WTC11 (cell line): ENCODE measurements around the gene MALT1. TPM values are rescaled to one million over a fixed set of nuclear protein-coding genes. Genes with fewer than 3 reads are reported as not detected.

Source experiments
- ATAC-seq: fragments of 200-7000 bp; cut with Tn5 transposase; 2 replicates; pipeline ENCODE4 v1.10.0; 2021; ENCODE audit warnings: mild to moderate bottlenecking, moderate library complexity
- CTCF ChIA-PET: fragments of 300-600 bp; sonication (Branson Sonifier 250); formaldehyde crosslinking; loops from one replicate; lab custom pipeline; 2021; ENCODE audit warnings: antibody characterized with exemption; lab: Charles Lee
- POLR2A ChIA-PET: fragments of 350-600 bp; sonication (Branson Sonifier 250); formaldehyde crosslinking; loops from one replicate; lab custom pipeline; 2021; ENCODE audit warnings: antibody characterized with exemption; lab: Charles Lee
- DNase-seq: peaks from one replicate; pipeline ENCODE4 v3.0.0; 2021; ENCODE audit warnings: low spot score
- H3K27ac Mint-ChIP-seq: 2 replicates; pipeline ENCODE4 v1.8.0; 2021; ENCODE audit warnings: mixed read lengths
- H3K27me3 Mint-ChIP-seq: 2 replicates; pipeline ENCODE4 v1.8.0; 2021; ENCODE audit warnings: low read depth, mild to moderate bottlenecking, moderate library complexity, mixed read lengths
- H3K36me3 Mint-ChIP-seq: 2 replicates; pipeline ENCODE4 v1.8.0; 2021; ENCODE audit warnings: mixed read lengths
- H3K4me1 Mint-ChIP-seq: 2 replicates; pipeline ENCODE4 v1.8.0; 2022; ENCODE audit warnings: mixed read lengths
- H3K4me3 Mint-ChIP-seq: 2 replicates; pipeline ENCODE4 v1.8.0; 2021; ENCODE audit warnings: mild to moderate bottlenecking, moderate library complexity, mixed read lengths
- H3K9me3 Mint-ChIP-seq: 2 replicates; pipeline ENCODE4 v1.8.0; 2021; ENCODE audit warnings: mixed read lengths
- CTCF ChIP-seq: fragments of 200-600 bp; IDR thresholded peaks from 2 replicates; pipeline ENCODE4 v1.8.0; 2022; ENCODE audit warnings: antibody characterized with exemption
- FOXP4 ChIP-seq: sonication (generic); formaldehyde crosslinking; IDR thresholded peaks from 2 replicates; pipeline ENCODE4 v1.8.0; 2022; ENCODE audit warnings: mild to moderate bottlenecking, missing genetic modification reagents
- GRHL2 ChIP-seq: fragments of 250-450 bp; sonication (Bioruptor Pico); IDR thresholded peaks from 2 replicates; pipeline ENCODE4 v1.8.0; 2022; ENCODE audit warnings: mild to moderate bottlenecking, moderate library complexity; ENCODE audit not compliant: insufficient replicate concordance, severe bottlenecking
- NFYB ChIP-seq: sonication (generic); formaldehyde crosslinking; conservative IDR thresholded peaks from 2 replicates; pipeline ENCODE4 v1.8.0; 2022; ENCODE audit warnings: low read depth, missing genetic modification reagents
- PRDM15 ChIP-seq: sonication (generic); formaldehyde crosslinking; IDR thresholded peaks from 2 replicates; pipeline ENCODE4 v1.8.0; 2022; ENCODE audit warnings: missing genetic modification reagents
- SMAD3 ChIP-seq: sonication (generic); formaldehyde crosslinking; IDR thresholded peaks from 2 replicates; pipeline ENCODE4 v1.8.0; 2022; ENCODE audit warnings: missing genetic modification reagents, mild to moderate bottlenecking, borderline replicate concordance
- TCF7 ChIP-seq: sonication (generic); formaldehyde crosslinking; IDR thresholded peaks from 2 replicates; pipeline ENCODE4 v1.8.0; 2022; ENCODE audit warnings: mild to moderate bottlenecking, low read depth, missing genetic modification reagents, moderate library complexity
- TP53 ChIP-seq: sonication (generic); formaldehyde crosslinking; IDR thresholded peaks from 2 replicates; pipeline ENCODE4 v1.8.1; 2023; ENCODE audit warnings: mild to moderate bottlenecking, missing genetic modification reagents
- ZBTB43 ChIP-seq: sonication (generic); formaldehyde crosslinking; IDR thresholded peaks from 2 replicates; pipeline ENCODE4 v1.8.1; 2023; ENCODE audit warnings: mild to moderate bottlenecking, missing genetic modification reagents
- ZNF121 ChIP-seq: sonication (generic); formaldehyde crosslinking; IDR thresholded peaks from 2 replicates; pipeline ENCODE4 v1.8.0; 2023; ENCODE audit warnings: missing genetic modification reagents
- ZNF281 ChIP-seq: sonication (generic); formaldehyde crosslinking; IDR thresholded peaks from 2 replicates; pipeline ENCODE4 v1.8.0; 2023; ENCODE audit warnings: mild to moderate bottlenecking, missing genetic modification reagents
- total RNA-seq: library from RNA; stranded (reverse); gene quantifications from 3 replicates; pipeline ENCODE4 v1.2.3, GENCODE V29; 2021

Gene MALT1
- total RNA-seq, 1 experiment from 2014 or later = 13.2 TPM

DNA sequence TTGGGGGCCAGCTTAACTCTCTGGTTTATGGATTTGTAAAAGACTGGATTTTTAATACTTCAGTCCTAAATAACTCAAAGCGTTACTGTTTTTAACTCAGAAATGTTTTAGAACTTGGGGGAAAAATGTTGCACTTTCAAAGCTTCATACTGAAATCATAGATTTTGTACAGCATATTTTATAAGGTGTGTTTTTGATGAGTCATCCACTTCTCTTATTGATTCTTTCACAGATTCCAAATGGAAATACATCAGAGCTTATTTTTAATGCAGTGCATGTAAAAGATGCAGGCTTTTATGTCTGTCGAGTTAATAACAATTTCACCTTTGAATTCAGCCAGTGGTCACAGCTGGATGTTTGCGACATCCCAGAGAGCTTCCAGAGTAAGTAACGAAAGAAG lies 28.9 kb downstream of the MALT1 start (continued):
- no peak for TF ChIP-seq SMAD3 (CRISPR knock-in tag)
- no peak for TF ChIP-seq NFYB (CRISPR knock-in tag)
- TF ChIP-seq CTCF = no peak
- no peak for TF ChIP-seq PRDM15 (CRISPR knock-in tag)

GRCh38 chr18:58712930-58713329 lies 41.7 kb downstream of the MALT1 start:
- no peaks in the 10 kb centered on the region for H3K9me3 Mint-ChIP-seq
- TF ChIP-seq TP53 (CRISPR knock-in tag) = no peak
- no peak for TF ChIP-seq TCF7 (CRISPR knock-in tag)
- H3K4me1 Mint-ChIP-seq = no peaks in the 10 kb centered on the region
- ChIA-PET CTCF (no interaction called here), POLR2A (no interaction called here)
- no peak for DNase-seq
- H3K36me3 Mint-ChIP-seq = no peaks in the 10 kb centered on the region
- no peak for ATAC-seq
- H3K27ac Mint-ChIP-seq = no peak overlapping the region
- H3K27me3 Mint-ChIP-seq = no peaks in the 10 kb centered on the region
- H3K4me3 Mint-ChIP-seq = no peak overlapping the region

- Mint-ChIP-seq H3K27ac (no peak overlapping the region), H3K4me3 (no peak overlapping the region), H3K4me1 (0 out of 2 replicates have a peak, but pooled peaks cover under 1% of the 10 kb centered on the region), H3K9me3 (no peaks in the 10 kb centered on the region), H3K27me3 (no peaks in the 10 kb centered on the region), H3K36me3 (no peaks in the 10 kb centered on the region)
- ATAC-seq (no peak), DNase-seq (no peak)
- ChIA-PET POLR2A (no interaction called here), CTCF (no interaction called here)
- TF ChIP-seq ZNF281 = no peak
- no peak for TF ChIP-seq ZBTB43 (CRISPR knock-in tag)
- no peak for TF ChIP-seq FOXP4 (CRISPR knock-in tag)
- no peak for TF ChIP-seq ZNF121
- no peak for TF ChIP-seq GRHL2 (CRISPR knock-in tag)
These were observed 43.0 kb downstream of the MALT1 start for GRCh38 chr18:58714259-58714658.
